ENCODE results near the gene SLC12A7.
"Not testable (repeated sequence)": the region's sequence is repeated elsewhere in the genome, so short reads cannot be mapped to it uniquely, and the experiment has no call there.

Gene SLC12A7

DNA sequence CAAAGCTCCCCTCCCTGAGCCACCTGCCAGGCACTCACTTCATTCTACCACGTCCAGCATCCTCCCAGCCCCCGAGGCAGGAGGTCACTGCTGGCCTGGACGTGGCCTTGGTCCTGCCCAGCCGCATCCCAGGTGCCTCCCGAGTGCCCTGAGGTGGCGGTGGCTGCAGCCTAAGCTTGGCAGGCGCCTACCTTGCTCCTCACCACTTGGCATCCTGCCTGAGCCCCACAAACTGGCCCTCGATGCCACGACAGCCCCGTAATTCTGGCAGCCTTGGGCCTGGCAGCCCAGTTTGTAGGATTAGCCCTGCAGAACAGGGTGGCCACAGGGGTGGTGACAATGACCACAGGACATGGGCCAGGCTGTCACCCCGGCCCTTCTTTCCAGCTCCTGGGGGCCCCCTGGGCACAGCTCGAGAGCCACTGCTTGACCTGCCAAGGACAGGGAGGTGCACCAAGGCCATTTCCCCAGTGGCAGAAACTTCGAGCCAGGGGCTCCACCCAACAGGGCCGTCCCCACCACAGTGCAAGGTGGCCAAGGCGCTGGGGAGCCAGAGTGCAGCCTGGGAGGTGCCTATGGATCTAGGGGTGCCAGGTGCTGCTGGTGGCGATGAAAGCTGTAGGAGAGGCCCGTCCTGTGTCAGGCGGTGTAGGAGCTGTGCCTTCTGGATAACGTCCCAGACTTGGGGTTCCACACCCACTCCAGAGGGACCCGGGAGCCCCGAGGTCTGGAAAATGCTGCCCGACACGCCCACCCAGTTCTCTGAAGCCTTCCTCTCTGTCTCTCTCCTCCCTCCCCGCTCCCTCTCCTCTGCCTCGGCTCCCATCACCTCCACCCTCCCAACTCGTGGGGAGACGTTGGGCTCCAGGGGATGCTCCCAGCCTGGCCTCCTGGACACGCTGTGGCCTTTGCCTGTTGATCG is 84.9 kb downstream of the SLC12A7 start:
- DNase-seq (ENCODE audit: low spot score in 2 of 2) (no peak), ATAC-seq (replicated peaks; ENCODE audit: extremely low read depth, poor library complexity, severe bottlenecking) (no peak)
- no peaks in the 10 kb centered on the region for H3K9me3 Mint-ChIP-seq
- no peak overlapping the region for H3K27ac Mint-ChIP-seq (ENCODE audit: low read depth)
- no peak overlapping the region for H3K4me3 Mint-ChIP-seq
- H3K36me3 Mint-ChIP-seq (ENCODE audit: insufficient read depth), result peaks cover 2% of the 10 kb centered on the region
- H3K27me3 Mint-ChIP-seq, result peaks cover 14% of the 10 kb centered on the region
- no peaks in the 10 kb centered on the region for H3K4me1 Mint-ChIP-seq

DNA sequence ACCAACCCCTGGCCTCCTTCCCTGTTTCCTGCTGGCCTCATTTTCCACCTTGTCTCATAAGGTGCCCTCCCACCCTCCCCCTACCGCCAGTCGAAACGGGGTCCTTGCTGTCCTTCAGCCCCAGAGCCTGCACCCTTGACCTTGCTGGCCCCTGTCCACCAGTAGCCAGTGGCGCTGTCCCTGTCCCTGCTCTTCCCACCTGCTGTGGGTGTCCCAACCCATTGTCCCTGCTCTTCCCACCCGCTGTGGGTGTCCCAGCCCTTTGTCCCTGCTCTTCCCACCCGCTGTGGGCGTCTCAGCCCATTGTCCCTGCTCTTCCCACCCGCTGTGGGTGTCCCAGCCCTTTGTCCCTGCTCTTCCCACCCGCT is 89.9 kb downstream of the SLC12A7 start:
- H3K27me3 Mint-ChIP-seq; H3K4me1 Mint-ChIP-seq; H3K27ac Mint-ChIP-seq (ENCODE audit: low read depth); H3K9me3 Mint-ChIP-seq; ATAC-seq (replicated peaks; ENCODE audit: extremely low read depth, poor library complexity, severe bottlenecking); H3K36me3 Mint-ChIP-seq (ENCODE audit: insufficient read depth); DNase-seq (ENCODE audit: low spot score in 2 of 2); H3K4me3 Mint-ChIP-seq: not testable (repeated sequence)

DNA sequence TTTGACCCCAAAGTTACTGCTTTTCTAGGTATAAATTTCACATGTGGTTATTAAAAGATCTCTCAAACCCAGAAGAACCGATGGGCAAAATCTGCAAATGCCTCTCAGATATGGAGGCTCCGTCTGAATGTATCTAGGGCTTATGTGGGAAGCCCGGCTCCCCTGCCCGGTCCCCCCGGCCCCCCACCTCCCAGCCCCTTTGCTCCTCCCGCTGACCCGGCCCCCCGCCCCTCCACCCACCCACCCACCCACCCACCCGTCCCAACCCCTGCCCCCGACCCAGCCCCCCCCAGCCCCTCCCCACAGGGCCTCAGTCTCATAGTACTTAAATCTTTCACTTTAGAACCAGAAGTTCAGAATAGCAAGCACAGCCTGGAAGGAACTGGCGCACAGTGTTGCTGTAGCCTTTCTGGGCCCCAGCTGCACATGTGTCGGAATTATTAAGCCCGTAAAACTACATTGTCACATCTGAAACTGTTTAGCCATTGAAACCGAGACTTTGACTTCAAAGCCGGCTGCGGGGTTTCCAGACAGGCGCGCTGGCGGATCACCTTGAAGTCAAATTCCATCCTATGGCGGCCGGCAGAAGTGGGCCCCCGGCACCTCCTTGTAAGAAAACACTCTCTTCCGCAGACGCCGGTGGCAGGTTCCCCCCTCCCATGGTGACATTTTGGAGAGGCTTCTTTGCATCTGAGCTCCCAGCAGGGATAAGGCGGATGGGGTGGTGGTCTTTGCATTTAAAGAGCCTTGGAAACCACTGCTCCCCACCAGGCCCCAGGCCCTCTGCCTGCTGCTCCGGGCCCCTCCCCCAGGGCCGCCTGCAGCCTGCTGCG is 90.5 kb downstream of the SLC12A7 start:
- Mint-ChIP-seq H3K27me3 (no peaks in the 10 kb centered on the region), H3K4me3 (no peak overlapping the region), H3K36me3 (ENCODE audit: insufficient read depth) (peaks cover 1% of the 10 kb centered on the region), H3K4me1 (no peaks in the 10 kb centered on the region), H3K27ac (ENCODE audit: low read depth) (peak overlapping the region; percentile 17), H3K9me3 (no peaks in the 10 kb centered on the region)
- DNase-seq (ENCODE audit: low spot score in 2 of 2), result no peak
- ATAC-seq (replicated peaks; ENCODE audit: extremely low read depth, poor library complexity, severe bottlenecking), result no peak

DNA sequence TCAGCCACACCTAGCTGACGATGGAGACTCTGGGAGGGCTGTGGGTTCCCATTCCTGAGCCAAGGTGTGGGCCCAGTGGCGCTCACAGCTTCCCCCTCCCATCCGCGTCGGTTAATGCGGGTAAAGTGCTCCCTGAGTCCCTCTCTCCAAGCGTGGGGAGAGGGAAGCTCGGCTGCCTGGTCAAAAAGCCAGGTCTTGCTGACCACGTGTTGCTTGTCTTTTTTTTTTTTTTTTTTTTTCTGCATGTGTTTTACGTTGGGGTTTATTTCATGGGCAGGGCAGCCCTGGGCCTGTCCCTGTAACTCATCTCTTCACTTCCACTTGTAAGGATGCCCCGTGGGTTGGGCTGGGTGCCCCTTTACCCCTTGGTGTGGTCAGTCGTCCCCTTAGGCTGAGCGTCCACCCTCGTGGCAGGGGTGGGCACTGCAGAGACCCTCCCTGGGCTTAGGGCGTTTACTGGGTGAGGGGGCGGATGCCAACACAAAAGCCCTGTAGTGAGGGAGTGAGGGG is 91.4 kb downstream of the SLC12A7 start:
- DNase-seq (ENCODE audit: low spot score in 2 of 2) (no peak), ATAC-seq (replicated peaks; ENCODE audit: extremely low read depth, poor library complexity, severe bottlenecking) (no peak)
- Mint-ChIP-seq H3K36me3 (ENCODE audit: insufficient read depth) (peaks cover 1% of the 10 kb centered on the region), H3K4me1 (no peaks in the 10 kb centered on the region), H3K27ac (ENCODE audit: low read depth) (peak overlapping the region; percentile 17), H3K4me3 (no peak overlapping the region), H3K27me3 (no peaks in the 10 kb centered on the region), H3K9me3 (no peaks in the 10 kb centered on the region)

DNA sequence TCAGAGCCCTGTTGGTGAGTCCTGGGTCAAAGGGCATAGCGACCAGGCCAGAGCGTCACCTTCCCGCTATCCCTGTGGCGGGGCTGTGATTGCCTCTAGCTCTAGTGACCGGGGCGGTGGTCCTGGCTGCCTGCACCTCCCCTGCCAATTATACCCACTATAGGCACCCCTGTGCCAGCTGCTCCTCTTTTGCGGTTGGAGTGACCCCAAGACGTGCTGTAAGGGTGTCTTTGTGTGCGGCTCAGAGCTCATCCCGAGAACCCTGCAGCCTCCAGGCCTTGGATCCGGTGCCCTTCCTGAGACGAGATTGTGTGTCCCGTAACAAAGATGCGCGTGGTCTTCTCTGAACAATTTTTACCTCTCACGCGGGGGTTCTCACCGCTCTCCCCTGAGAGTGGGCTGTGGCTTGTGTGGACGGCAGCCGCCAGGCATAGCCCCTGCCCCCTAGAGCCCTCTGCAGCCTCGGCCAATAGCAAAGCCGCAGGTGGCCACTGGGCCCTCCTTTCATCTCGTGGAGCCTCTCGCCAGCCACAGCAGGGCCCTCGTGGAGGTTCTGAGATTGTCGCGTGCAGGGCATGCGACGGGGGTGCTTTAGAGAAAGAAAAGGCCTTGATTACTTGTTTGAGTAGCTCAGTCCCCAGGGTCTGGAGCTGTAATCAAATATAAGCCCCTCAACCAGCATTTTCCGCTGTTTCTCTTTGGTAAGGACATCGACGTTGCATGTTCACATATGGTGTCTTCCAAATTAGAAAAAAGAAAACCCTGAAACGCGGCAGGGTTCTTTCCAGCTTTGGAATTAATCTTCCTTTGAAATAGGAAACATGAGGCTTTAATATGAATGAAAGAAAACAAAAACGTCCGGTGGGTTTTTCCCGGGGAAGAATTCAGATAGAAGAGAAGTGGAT is 92.6 kb downstream of the SLC12A7 start:
- ATAC-seq (replicated peaks; ENCODE audit: extremely low read depth, poor library complexity, severe bottlenecking), result no peak
- Mint-ChIP-seq H3K9me3 (no peaks in the 10 kb centered on the region), H3K4me3 (no peak overlapping the region), H3K27ac (ENCODE audit: low read depth) (no peak overlapping the region), H3K4me1 (no peaks in the 10 kb centered on the region), H3K36me3 (ENCODE audit: insufficient read depth) (peaks cover 1% of the 10 kb centered on the region), H3K27me3 (no peaks in the 10 kb centered on the region)
- DNase-seq (ENCODE audit: low spot score in 2 of 2), result no peak

DNA sequence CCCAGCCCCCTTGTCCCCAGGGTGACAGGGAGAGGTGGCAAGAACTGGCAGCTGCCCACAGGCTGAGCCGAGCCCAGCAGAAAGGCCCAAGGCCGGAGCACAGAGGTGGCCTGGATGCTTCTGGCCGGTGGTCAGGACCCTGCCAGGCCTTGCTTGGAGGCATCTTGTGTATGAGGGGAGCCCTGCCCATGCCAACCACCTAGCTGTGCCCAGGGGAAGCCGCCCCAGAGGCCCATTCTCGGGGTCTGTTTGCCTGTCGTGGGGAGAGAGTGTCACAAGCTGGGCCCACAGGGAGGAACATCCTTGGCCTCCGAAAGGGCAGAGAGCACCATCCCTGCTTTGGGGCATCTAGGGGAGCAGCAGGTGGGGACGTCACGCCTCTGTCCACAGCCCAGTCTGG is 93.3 kb downstream of the SLC12A7 start:
- no peak overlapping the region for H3K4me3 Mint-ChIP-seq
- H3K4me1 Mint-ChIP-seq, result no peaks in the 10 kb centered on the region
- H3K9me3 Mint-ChIP-seq, result no peaks in the 10 kb centered on the region
- H3K27ac Mint-ChIP-seq (ENCODE audit: low read depth), result no peak overlapping the region
- H3K27me3 Mint-ChIP-seq, result no peaks in the 10 kb centered on the region
- DNase-seq (ENCODE audit: low spot score in 2 of 2) (no peak), ATAC-seq (replicated peaks; ENCODE audit: extremely low read depth, poor library complexity, severe bottlenecking) (no peak)
- H3K36me3 Mint-ChIP-seq (ENCODE audit: insufficient read depth), result peaks cover 1% of the 10 kb centered on the region

DNA sequence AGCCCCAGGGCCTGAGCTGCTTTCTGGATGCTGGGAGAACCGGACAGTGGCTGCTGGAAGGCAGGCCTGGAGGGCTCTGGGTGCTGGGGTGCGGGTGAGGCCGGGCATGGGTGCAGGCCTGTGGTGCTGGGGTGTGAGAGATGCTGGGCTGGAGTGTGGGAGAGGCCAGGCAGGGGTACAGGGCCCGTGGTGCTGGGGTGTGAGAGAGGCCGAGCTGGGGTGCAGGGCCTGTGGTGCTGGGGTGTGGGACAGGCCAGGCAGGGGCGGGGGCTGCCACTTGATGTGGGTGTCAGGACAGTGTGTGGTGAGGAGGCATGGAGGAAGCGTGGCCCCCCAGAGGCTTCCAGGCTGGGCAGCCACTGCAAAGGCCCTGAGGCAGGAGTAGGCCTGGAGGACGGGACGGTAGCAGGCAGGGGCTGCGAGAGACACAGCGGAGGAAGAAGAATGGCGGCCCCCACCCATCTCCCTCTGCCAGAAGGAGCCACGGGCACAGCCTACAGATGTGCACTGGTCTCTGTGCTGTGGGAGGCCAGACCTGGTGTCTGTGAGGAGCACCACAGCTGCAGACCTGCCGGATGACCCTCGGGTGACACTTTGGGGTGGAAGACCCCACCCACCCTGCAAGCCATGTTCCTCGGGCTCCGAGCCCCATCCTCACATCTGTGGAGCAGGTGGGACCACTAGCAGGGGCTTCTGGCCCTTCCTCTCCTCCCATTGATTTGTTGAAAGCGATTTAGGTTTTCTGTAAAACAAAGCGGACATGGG is 94.0 kb downstream of the SLC12A7 start:
- peaks cover 1% of the 10 kb centered on the region for H3K36me3 Mint-ChIP-seq (ENCODE audit: insufficient read depth)
- no peaks in the 10 kb centered on the region for H3K9me3 Mint-ChIP-seq
- DNase-seq (ENCODE audit: low spot score in 2 of 2) (no peak), ATAC-seq (replicated peaks; ENCODE audit: extremely low read depth, poor library complexity, severe bottlenecking) (no peak)
- H3K27ac Mint-ChIP-seq (ENCODE audit: low read depth), result no peak overlapping the region
- H3K27me3 Mint-ChIP-seq, result no peaks in the 10 kb centered on the region
- H3K4me1 Mint-ChIP-seq, result no peaks in the 10 kb centered on the region
- H3K4me3 Mint-ChIP-seq, result no peak overlapping the region

DNA sequence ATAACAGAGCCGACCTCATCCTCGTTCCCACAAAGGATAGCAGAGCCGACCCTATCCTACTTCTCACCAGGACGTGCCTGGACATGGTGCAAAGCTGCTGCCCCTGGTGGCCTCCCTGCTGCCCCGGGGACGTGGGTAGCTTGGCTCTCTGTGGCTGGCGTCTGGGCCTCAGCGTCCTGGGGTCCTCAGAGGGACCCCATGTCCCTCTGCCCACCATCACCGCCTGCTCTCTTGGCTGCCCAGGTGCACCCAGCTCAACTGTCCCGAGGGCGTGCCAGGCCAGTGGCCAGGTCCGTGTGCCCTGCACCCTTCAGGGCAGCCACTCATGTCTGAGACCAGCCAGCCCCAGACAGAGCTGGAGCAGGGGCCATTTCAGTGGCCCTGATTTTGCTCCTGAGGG is 94.8 kb downstream of the SLC12A7 start:
- Mint-ChIP-seq H3K27ac (ENCODE audit: low read depth) (no peak overlapping the region), H3K4me3 (no peak overlapping the region), H3K27me3 (no peaks in the 10 kb centered on the region), H3K36me3 (ENCODE audit: insufficient read depth) (peaks cover 1% of the 10 kb centered on the region), H3K4me1 (no peaks in the 10 kb centered on the region), H3K9me3 (no peaks in the 10 kb centered on the region)
- ATAC-seq (replicated peaks; ENCODE audit: extremely low read depth, poor library complexity, severe bottlenecking) (no peak), DNase-seq (ENCODE audit: low spot score in 2 of 2) (no peak)

DNA sequence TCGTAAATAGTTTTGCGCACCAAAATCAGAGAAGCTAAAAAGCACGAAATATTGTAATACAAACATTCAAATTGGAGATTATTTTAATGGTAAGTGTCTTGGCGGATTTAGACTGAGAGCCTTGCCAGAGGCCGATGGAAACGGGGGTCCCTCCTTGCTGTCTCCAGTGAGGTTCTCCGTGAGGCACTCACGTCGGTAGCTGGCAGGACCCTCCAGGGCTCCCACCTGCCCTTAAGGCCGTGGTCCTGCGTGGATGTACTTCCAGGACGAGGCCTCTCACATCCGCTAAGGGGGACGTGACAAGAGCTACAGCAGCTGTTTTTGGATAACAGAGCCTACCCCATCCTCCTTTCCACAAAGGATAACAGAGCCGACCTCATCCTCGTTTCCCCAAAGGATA is 95.4 kb downstream of the SLC12A7 start:
- ATAC-seq (replicated peaks; ENCODE audit: extremely low read depth, poor library complexity, severe bottlenecking) (no peak), DNase-seq (ENCODE audit: low spot score in 2 of 2) (no peak)
- peaks cover 1% of the 10 kb centered on the region for H3K36me3 Mint-ChIP-seq (ENCODE audit: insufficient read depth)
- H3K27me3 Mint-ChIP-seq, result peaks cover 6% of the 10 kb centered on the region
- no peaks in the 10 kb centered on the region for H3K9me3 Mint-ChIP-seq
- no peak overlapping the region for H3K4me3 Mint-ChIP-seq
- no peak overlapping the region for H3K27ac Mint-ChIP-seq (ENCODE audit: low read depth)
- H3K4me1 Mint-ChIP-seq, result no peaks in the 10 kb centered on the region

DNA sequence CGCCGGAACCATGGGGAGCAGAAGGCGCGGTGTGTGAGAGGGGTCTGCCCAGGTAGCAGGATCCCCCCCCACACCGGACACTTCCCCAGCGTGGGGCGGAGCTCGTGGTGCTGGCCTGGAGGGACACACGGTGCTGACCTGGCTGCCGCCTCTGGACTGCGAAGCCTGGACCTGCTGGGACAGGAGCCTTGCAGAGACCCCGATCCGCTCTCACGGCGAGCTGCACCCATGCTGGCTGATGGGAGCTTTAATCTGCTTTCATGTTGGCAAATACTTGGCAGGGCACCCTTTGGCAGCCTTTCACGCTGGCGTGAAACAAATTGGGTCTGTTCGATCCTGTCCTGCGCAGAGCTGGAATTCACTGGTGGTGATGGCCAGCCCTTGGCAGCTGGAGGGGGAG is 95.8 kb downstream of the SLC12A7 start:
- Mint-ChIP-seq H3K27ac (ENCODE audit: low read depth) (no peak overlapping the region), H3K4me3 (no peak overlapping the region), H3K27me3 (peaks cover 10% of the 10 kb centered on the region), H3K36me3 (ENCODE audit: insufficient read depth) (no peaks in the 10 kb centered on the region), H3K9me3 (no peaks in the 10 kb centered on the region), H3K4me1 (no peaks in the 10 kb centered on the region)
- DNase-seq (ENCODE audit: low spot score in 2 of 2) (no peak), ATAC-seq (replicated peaks; ENCODE audit: extremely low read depth, poor library complexity, severe bottlenecking) (no peak)

DNA sequence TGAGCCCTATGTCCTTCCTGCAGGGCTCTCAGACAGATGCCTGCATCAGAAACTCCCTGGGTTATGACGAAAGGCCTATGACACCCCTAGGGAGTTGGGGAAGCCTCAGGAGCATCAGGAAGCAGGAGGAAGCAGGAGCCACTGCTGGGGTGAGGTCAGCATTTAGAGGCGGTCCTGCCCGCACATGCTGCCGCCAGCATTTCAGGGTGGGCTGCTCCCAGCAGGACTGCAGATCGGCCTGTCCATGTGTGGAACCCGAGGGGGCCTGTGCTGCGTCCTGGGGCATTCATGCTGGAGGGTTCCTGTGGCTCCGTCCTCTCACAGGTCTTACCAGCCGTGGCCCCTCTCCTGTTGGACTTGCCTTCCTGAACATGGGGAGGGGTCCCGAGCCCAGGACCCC is 96.4 kb downstream of the SLC12A7 start:
- ATAC-seq (replicated peaks; ENCODE audit: extremely low read depth, poor library complexity, severe bottlenecking), result no peak
- Mint-ChIP-seq H3K36me3 (ENCODE audit: insufficient read depth) (no peaks in the 10 kb centered on the region), H3K9me3 (no peaks in the 10 kb centered on the region), H3K4me3 (no peak overlapping the region), H3K27me3 (peaks cover 15% of the 10 kb centered on the region), H3K4me1 (no peaks in the 10 kb centered on the region), H3K27ac (ENCODE audit: low read depth) (no peak overlapping the region)
- DNase-seq (ENCODE audit: low spot score in 2 of 2), result no peak
